ENCODE measurements around the gene ZNF653.
A peak's percentile ranks its signal among the peaks of the same experiment; 100 is the strongest.

Gene ZNF653

GRCh38 chr19:11539495-11540365 is 34.1 kb upstream of the ZNF653 start:
- TF ChIP-seq GABPA (IDR thresholded peaks at IDR 0.05; ENCODE audit: low read depth) (no peak), REST (IDR thresholded peaks at IDR 0.05; ENCODE audit: insufficient replicate concordance, low read depth) (no peak), SPI1 (IDR thresholded peaks at IDR 0.05; ENCODE audit: borderline replicate concordance, low read depth) (no peak), POLR2AphosphoS5 (IDR thresholded peaks at IDR 0.05; ENCODE audit: low read depth) (no peak)
- TF ChIP-seq, protein P1, sequence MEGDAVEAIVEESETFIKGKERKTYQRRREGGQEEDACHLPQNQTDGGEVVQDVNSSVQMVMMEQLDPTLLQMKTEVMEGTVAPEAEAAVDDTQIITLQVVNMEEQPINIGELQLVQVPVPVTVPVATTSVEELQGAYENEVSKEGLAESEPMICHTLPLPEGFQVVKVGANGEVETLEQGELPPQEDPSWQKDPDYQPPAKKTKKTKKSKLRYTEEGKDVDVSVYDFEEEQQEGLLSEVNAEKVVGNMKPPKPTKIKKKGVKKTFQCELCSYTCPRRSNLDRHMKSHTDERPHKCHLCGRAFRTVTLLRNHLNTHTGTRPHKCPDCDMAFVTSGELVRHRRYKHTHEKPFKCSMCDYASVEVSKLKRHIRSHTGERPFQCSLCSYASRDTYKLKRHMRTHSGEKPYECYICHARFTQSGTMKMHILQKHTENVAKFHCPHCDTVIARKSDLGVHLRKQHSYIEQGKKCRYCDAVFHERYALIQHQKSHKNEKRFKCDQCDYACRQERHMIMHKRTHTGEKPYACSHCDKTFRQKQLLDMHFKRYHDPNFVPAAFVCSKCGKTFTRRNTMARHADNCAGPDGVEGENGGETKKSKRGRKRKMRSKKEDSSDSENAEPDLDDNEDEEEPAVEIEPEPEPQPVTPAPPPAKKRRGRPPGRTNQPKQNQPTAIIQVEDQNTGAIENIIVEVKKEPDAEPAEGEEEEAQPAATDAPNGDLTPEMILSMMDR (IDR thresholded peaks at IDR 0.05; ENCODE audit: insufficient read depth, low read length) = no peak
- Histone ChIP-seq H3K4me3 (replicated peaks; ENCODE audit: insufficient read depth, low read length) (no peak overlapping the region), H3K27me3 (ENCODE audit: insufficient read depth, poor library complexity, severe bottlenecking) (peaks cover 9% of the 10 kb centered on the region), H3K27ac (replicated peaks) (no peak overlapping the region)
- no peak for DNase-seq (ENCODE audit: low read depth in 1 of 2, low spot score in 1 of 2)

DNA sequence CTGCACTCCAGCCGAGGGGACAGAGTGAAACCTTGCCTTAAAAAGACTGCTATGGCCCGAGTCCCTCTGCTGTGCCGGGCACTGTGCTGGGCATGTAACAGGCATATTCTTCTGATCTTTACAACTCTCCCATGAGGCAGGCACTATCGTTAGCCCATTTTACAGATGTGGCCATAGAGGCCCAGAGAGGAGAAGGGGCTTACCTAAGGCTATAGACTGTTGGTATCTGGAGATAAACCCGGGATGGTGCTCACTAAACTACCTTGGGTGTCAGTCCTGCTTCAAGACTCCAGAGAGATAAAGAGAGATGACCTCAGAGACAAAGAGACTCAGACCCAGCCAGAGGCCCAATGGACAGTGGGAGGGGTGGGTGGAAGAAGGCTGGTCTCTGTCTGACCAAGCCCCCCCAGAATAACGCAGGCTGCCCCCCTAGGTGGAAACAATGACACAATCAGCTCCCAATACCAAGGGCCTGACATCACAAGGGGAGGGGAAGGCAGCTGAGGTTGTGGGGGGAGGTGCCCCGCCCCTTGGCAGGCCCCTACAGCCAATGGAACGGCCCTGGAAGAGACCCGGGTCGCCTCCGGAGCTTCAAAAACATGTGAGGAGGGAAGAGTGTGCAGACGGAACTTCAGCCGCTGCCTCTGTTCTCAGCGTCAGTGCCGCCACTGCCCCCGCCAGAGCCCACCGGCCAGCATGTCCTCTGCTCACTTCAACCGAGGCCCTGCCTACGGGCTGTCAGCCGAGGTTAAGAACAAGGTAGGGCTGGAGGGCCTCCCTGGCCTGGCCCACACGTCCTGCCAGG is 32.8 kb upstream of the ZNF653 start, which contains the start of gene CNN1:
CNN1 (plus strand) TSS at position 620 of the 805 bp plus-strand sequence; CDS start at position 697, 77 bp downstream.
- DNase-seq (ENCODE audit: low read depth in 1 of 2, low spot score in 1 of 2) = no peak
- no peak within 1 kb of the TSS for H3K4me3 ChIP-seq (replicated peaks; ENCODE audit: insufficient read depth, low read length)
- TF ChIP-seq REST (IDR thresholded peaks at IDR 0.05; ENCODE audit: insufficient replicate concordance, low read depth) (no peak), GABPA (IDR thresholded peaks at IDR 0.05; ENCODE audit: low read depth) (no peak), POLR2AphosphoS5 (IDR thresholded peaks at IDR 0.05; ENCODE audit: low read depth) (no peak), SPI1 (IDR thresholded peaks at IDR 0.05; ENCODE audit: borderline replicate concordance, low read depth) (no peak)
- TF ChIP-seq, protein P1 (IDR thresholded peaks at IDR 0.05; ENCODE audit: insufficient read depth, low read length) = no peak

DNA sequence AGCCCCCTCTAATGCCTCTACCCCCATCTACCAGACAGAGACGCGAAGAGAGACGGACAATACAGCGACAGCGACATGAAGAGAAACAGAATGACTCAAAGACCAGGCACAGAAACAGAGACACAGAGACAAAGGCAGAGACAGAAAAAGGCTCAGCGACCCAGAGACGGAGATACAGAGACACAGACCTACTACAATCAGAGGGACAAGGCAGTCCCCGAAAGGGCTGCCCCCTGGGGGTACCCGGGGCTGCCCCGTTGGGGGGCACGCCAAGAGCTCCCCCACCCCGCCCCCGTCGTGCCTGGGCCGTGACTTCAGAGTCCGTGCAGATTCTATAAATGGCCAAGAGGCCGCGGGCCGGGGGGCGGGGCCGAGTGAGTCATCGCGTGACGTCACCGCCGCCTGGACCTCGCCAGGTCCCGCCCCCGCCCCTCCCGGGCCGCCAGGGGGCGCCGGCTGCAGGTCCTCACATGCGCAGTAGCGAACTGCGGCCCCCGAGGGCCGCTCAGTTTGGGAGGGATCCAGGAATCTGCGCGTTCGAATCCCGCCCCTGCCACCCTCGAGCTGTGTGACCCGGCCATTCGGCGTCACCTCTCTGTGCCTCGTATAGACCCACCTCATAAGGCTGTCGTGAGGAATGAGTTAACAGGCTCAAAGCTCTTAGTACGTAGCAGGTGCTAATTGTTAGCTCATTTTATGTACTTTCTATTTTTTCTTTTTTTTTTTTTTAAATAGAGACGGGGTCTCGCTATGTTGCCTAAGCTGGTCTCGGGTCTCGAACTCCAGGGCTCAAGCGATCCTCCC is 30.4 kb upstream of the ZNF653 start:
- H3K27me3 ChIP-seq (ENCODE audit: insufficient read depth, poor library complexity, severe bottlenecking) = peaks cover 9% of the 10 kb centered on the region
- TF ChIP-seq REST (IDR thresholded peaks at IDR 0.05; ENCODE audit: insufficient replicate concordance, low read depth) = no peak
- TF ChIP-seq GABPA (IDR thresholded peaks at IDR 0.05; ENCODE audit: low read depth) = no peak
- no peak for TF ChIP-seq SPI1 (IDR thresholded peaks at IDR 0.05; ENCODE audit: borderline replicate concordance, low read depth)
- TF ChIP-seq, protein P1 (IDR thresholded peaks at IDR 0.05; ENCODE audit: insufficient read depth, low read length) = peak; percentile 63
- peak overlapping the region; percentile 26 for H3K4me3 ChIP-seq (replicated peaks; ENCODE audit: insufficient read depth, low read length)
- no peak overlapping the region for H3K27ac ChIP-seq (replicated peaks)
- peak; percentile 61 for DNase-seq (ENCODE audit: low read depth in 1 of 2, low spot score in 1 of 2)

More for the DNA sequence above, 32.8 kb upstream of the ZNF653 start, which contains the start of gene CNN1:
- peaks cover 9% of the 10 kb centered on the region for H3K27me3 ChIP-seq (ENCODE audit: insufficient read depth, poor library complexity, severe bottlenecking)
- H3K27ac ChIP-seq (replicated peaks) = no peak within 1 kb of the TSS
